ENCODE results near the gene CPT1A. TPM values are rescaled to one million over a fixed set of nuclear protein-coding genes. Genes with fewer than 3 reads are reported as not detected.

The CPT1A gene
- total RNA-seq, 3 donors from 2014 or later, result 22.2 to 62.6 (median 30.4) TPM

DNA sequence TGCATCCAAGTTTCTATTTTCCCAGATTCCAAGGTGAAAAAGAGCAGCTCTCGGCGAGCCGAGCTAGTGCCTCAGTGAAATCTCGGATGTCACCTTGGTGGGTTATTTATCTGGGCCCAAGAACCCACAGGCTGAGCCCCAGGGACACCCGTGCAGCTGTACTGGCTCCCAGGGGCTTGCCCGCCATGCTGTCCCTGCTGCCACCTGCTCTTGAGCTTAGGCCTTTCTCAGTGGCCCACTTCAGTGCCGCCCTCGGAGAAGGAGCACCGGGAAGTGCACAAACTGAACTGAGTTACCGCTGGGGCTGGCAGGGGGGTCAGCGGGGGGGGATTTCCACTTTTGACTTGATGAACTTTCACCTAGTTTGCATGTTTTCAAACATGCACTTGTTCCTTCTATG, 27.9 kb downstream of the CPT1A start:
- no peak overlapping the region for H3K4me3 ChIP-seq
- intact Hi-C loops (cut with DNase I; ENCODE audit: low total_unique reads), result no loop called here
- no peaks in the 10 kb centered on the region for H3K4me1 ChIP-seq
- no peak for DNase-seq (ENCODE audit: low spot score in 2 of 2)
- no peaks in the 10 kb centered on the region for H3K36me3 ChIP-seq
- no peaks in the 10 kb centered on the region for H3K9me3 ChIP-seq
- no peak for TF ChIP-seq POLR2A (IDR thresholded peaks at IDR 0.05)
- no peak for TF ChIP-seq POLR2AphosphoS5 (IDR thresholded peaks at IDR 0.05)
- TF ChIP-seq, protein P1, sequence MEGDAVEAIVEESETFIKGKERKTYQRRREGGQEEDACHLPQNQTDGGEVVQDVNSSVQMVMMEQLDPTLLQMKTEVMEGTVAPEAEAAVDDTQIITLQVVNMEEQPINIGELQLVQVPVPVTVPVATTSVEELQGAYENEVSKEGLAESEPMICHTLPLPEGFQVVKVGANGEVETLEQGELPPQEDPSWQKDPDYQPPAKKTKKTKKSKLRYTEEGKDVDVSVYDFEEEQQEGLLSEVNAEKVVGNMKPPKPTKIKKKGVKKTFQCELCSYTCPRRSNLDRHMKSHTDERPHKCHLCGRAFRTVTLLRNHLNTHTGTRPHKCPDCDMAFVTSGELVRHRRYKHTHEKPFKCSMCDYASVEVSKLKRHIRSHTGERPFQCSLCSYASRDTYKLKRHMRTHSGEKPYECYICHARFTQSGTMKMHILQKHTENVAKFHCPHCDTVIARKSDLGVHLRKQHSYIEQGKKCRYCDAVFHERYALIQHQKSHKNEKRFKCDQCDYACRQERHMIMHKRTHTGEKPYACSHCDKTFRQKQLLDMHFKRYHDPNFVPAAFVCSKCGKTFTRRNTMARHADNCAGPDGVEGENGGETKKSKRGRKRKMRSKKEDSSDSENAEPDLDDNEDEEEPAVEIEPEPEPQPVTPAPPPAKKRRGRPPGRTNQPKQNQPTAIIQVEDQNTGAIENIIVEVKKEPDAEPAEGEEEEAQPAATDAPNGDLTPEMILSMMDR (IDR thresholded peaks at IDR 0.05), result no peak
- H3K27me3 ChIP-seq, result no peaks in the 10 kb centered on the region
- H3K27ac ChIP-seq, result no peak overlapping the region

DNA sequence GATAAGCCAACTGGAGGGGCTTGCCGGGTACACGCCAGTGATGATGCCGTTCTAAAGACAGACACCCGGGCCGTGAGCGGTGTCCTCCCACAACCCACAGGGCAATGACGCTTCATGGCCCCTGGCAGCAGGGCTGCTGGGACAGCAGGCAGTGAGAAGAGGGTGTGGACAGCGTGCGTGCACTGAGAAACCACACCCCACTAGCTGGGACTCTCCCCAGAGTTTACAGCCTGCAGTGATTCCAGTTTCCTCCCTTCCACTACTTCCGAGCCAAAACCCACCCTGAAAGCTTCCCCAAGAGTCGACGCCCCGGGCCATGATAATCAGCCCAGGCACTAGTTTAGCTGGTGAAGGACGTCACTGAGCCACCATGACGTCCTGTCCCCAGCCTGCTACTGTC, 29.2 kb downstream of the CPT1A start:
- no peak overlapping the region for H3K27ac ChIP-seq
- no peak overlapping the region for H3K4me3 ChIP-seq
- peaks cover 4% of the 10 kb centered on the region for H3K36me3 ChIP-seq
- no peak for DNase-seq (ENCODE audit: low spot score in 2 of 2)
- no peaks in the 10 kb centered on the region for H3K4me1 ChIP-seq
- no peaks in the 10 kb centered on the region for H3K27me3 ChIP-seq
- TF ChIP-seq POLR2A (IDR thresholded peaks at IDR 0.05) (no peak), POLR2AphosphoS5 (IDR thresholded peaks at IDR 0.05) (no peak)
- TF ChIP-seq, protein P1 (IDR thresholded peaks at IDR 0.05), result no peak
- intact Hi-C loops (cut with DNase I; ENCODE audit: low total_unique reads), result no loop called here
- no peaks in the 10 kb centered on the region for H3K9me3 ChIP-seq

- H3K27ac ChIP-seq, result no peak overlapping the region
- no peaks in the 10 kb centered on the region for H3K4me1 ChIP-seq
- H3K9me3 ChIP-seq, result no peaks in the 10 kb centered on the region
- no peak overlapping the region for H3K4me3 ChIP-seq
- H3K36me3 ChIP-seq, result peaks cover 4% of the 10 kb centered on the region
- TF ChIP-seq POLR2AphosphoS5 (IDR thresholded peaks at IDR 0.05) (no peak), POLR2A (IDR thresholded peaks at IDR 0.05) (no peak)
- TF ChIP-seq, protein P1 (IDR thresholded peaks at IDR 0.05), result no peak
- intact Hi-C loops (cut with DNase I; ENCODE audit: low total_unique reads), result no loop called here
- no peaks in the 10 kb centered on the region for H3K27me3 ChIP-seq
- DNase-seq (ENCODE audit: low spot score in 2 of 2), result no peak
These were observed 31.6 kb downstream of the CPT1A start for GRCh38 chr11:68810164-68810563.

DNA sequence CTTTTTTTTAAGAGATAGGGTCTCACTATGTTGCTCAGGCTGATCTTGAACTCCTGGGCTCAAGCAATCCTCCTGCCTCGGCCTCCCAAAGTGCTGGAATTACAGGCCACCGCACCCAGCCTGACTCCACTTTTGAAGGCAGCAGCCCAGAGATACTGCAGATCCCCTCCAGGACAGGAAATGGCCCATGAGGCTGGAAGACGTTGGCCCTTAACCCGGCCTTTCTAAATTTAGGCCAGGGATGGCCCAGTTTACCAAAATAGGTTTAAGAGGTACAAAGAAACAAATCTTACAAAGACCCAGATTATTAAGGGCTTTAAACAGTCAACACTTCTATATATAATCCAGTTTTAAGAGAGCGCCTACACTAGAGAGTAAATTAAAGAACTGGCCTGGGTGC, 32.2 kb downstream of the CPT1A start:
- Histone ChIP-seq H3K27me3 (no peaks in the 10 kb centered on the region), H3K4me3 (no peak overlapping the region), H3K27ac (no peak overlapping the region), H3K36me3 (peaks cover 4% of the 10 kb centered on the region), H3K4me1 (no peaks in the 10 kb centered on the region), H3K9me3 (no peaks in the 10 kb centered on the region)
- intact Hi-C loops (cut with DNase I; ENCODE audit: low total_unique reads), result no loop called here
- DNase-seq (ENCODE audit: low spot score in 2 of 2), result no peak
- TF ChIP-seq, protein P1 (IDR thresholded peaks at IDR 0.05), result no peak
- no peak for TF ChIP-seq POLR2A (IDR thresholded peaks at IDR 0.05)
- no peak for TF ChIP-seq POLR2AphosphoS5 (IDR thresholded peaks at IDR 0.05)

GRCh38 chr11:68808787-68809186, 32.9 kb downstream of the CPT1A start:
- H3K9me3 ChIP-seq, result no peaks in the 10 kb centered on the region
- DNase-seq (ENCODE audit: low spot score in 2 of 2), result no peak
- H3K4me1 ChIP-seq, result no peaks in the 10 kb centered on the region
- TF ChIP-seq POLR2AphosphoS5 (IDR thresholded peaks at IDR 0.05) (no peak), POLR2A (IDR thresholded peaks at IDR 0.05) (no peak)
- TF ChIP-seq, protein P1 (IDR thresholded peaks at IDR 0.05), result no peak
- H3K4me3 ChIP-seq, result no peak overlapping the region
- H3K36me3 ChIP-seq, result peaks cover 4% of the 10 kb centered on the region
- H3K27me3 ChIP-seq, result no peaks in the 10 kb centered on the region
- H3K27ac ChIP-seq, result no peak overlapping the region
- intact Hi-C loops (cut with DNase I; ENCODE audit: low total_unique reads), result no loop called here
